Measurements from ENCODE around the gene APOM.

DNA sequence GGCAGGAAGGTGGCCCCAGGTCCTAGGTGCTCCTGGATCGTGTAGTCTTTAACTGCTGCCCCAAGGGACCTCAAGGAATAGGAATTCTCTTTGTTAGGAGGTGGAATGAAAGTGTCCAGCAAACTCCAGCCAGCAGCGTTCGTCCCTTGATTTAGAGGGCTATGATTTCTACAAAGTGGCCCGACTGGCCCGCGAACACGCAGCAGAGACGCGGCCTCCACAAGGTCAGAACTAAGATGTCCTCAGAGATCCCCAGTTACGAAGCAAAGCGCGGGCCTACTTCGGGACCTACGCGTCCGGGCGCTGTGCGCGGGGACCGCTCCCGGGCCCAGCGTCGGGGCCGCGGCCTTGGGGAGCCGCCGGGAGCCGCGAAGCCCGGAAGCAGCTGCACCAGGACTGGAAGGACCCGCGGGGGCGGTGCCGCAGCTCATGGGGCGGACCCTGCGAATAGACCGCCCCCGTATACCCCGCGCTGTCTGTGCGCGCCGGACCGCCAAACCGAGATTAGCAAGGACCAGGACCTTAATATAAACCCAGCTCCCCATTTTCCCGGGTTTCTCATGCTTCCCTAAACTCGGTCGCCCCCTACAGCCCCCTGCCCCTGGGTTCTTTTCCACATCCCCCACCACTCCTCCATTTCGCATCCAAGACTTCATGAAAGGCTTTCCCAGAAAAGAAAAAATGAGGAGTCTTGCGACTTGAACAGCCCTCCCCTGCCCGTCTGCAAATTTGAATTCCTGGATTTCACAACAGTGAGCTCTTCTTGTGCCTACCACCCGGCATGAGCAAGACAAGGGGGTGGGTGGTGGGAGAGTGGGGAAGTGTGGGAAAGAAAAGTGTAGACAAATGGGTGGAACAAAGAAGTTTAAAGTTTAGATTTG, 4.9 kb downstream of the APOM start, which contains the start of gene C6orf47:
- TF ChIP-seq, protein P1, sequence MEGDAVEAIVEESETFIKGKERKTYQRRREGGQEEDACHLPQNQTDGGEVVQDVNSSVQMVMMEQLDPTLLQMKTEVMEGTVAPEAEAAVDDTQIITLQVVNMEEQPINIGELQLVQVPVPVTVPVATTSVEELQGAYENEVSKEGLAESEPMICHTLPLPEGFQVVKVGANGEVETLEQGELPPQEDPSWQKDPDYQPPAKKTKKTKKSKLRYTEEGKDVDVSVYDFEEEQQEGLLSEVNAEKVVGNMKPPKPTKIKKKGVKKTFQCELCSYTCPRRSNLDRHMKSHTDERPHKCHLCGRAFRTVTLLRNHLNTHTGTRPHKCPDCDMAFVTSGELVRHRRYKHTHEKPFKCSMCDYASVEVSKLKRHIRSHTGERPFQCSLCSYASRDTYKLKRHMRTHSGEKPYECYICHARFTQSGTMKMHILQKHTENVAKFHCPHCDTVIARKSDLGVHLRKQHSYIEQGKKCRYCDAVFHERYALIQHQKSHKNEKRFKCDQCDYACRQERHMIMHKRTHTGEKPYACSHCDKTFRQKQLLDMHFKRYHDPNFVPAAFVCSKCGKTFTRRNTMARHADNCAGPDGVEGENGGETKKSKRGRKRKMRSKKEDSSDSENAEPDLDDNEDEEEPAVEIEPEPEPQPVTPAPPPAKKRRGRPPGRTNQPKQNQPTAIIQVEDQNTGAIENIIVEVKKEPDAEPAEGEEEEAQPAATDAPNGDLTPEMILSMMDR (conservative IDR thresholded peaks at IDR 0.05; ENCODE audit: low read depth, low read length), result no peak
- TF ChIP-seq EZH2 (IDR thresholded peaks at IDR 0.05; ENCODE audit: borderline replicate concordance, low read depth, low read length, poor library complexity, severe bottlenecking), result no peak

All from A673 (cell line).